ENCODE results near the gene MYCBPAP. TPM values are rescaled to one million over a fixed set of nuclear protein-coding genes. Genes with fewer than 3 reads are reported as not detected.

Gene MYCBPAP
- total and polyA plus RNA-seq, 12 donors, result 0.17 to 1.6 (median 0.59) TPM

DNA sequence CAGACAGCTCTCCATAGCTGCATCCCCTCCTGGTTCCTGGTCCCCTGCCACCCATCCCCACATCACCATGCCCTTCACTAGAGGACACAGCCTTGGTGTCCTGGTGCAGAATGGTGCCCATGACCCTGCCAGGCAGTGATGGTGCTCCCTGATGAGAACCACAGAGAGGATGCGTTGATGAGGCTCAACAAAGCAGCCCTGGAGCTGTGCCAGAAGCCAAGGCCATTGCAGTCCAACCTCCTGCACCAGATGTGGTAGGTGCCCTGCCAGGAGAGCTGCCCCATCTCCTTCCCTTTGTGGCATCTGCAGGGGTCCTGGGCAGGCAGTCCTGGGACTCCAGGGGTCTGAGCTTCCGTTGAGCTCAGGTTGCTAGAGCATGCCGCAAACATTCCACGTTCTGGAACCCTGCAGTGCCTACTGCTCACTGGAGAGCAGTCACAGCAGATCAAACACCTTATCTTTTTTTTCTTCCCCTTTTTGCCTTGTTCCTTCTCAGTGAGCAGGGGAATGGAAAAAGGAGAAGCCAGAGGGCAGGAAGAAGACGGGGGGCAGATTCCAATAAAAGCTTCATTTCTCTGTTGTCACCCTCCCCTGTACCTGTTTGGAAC lies 19.0 kb downstream of the MYCBPAP start:
- ATAC-seq (peak in 1 of 8 donors; percentile 7), DNase-seq (no peak)
- no peak overlapping the region for H3K4me3 ChIP-seq
- H3K27ac ChIP-seq, result no peak overlapping the region
- 62 to 76% methylated on average over 5 of the region's 5 CpGs for WGBS, 2 donors
- no peaks in the 10 kb centered on the region for H3K36me3 ChIP-seq
- no peak for TF ChIP-seq CTCF (IDR thresholded peaks at IDR 0.05)
- intact Hi-C loops (cut with DNase I), result no loop called here
- peaks cover 0 to 4% (median under 1%) of the 10 kb centered on the region in 9 donors for H3K4me1 ChIP-seq
- H3K9me3 ChIP-seq, result no peaks in the 10 kb centered on the region
- peaks cover 0 to 28% (median 17%) of the 10 kb centered on the region in 7 donors for H3K27me3 ChIP-seq

GRCh38 chr17:50527949-50528474 lies 19.8 kb downstream of the MYCBPAP start:
- no peak for ATAC-seq

DNA sequence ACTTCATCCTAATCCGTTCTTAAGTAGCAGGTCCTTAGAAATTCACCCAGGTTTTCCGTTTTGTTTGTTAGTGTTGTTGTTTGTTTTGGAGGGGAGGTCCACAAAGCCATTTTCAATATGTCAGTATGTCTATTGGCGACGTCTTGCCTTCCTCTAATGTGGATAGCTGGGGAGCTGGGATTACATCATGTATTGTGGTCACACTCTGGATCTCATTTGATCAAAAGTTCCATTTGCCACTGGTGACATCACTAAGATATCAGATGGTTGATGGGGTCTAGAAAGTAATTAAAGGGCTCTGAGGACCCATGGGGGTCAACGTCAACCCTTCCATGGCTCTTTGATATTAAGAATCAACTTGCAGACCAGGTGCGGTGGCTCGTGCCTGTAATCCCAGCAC lies 21.6 kb downstream of the MYCBPAP start:
- ATAC-seq (no peak), DNase-seq (no peak)
- intact Hi-C loops (cut with DNase I), result loop anchor here in 2 of 10 donors (5.0 to 10.0 kb wide), 2 partner anchors 45 to 508 kb away; no protein-coding TSS in a partner anchor
- H3K9me3 ChIP-seq, result no peaks in the 10 kb centered on the region
- peaks cover 3 to 30% (median 19%) of the 10 kb centered on the region in 9 donors for H3K4me1 ChIP-seq
- TF ChIP-seq CTCF (IDR thresholded peaks at IDR 0.05), result no peak
- whole genome bisulfite sequencing, 2 donors, result 90 to 91% methylated on average over 7 of the region's 7 CpGs
- H3K36me3 ChIP-seq, result no peaks in the 10 kb centered on the region
- no peak overlapping the region for H3K27ac ChIP-seq
- H3K4me3 ChIP-seq, result no peak overlapping the region
- peaks cover 0 to 43% (median 25%) of the 10 kb centered on the region in 7 donors for H3K27me3 ChIP-seq

More at GRCh38 chr17:50527949-50528474, 19.8 kb downstream of the MYCBPAP start:
- H3K4me1 ChIP-seq, result peaks cover 0 to 11% (median 7%) of the 10 kb centered on the region in 9 donors
- H3K27ac ChIP-seq, result no peak overlapping the region
- no peaks in the 10 kb centered on the region for H3K9me3 ChIP-seq
- WGBS, 2 donors, result 75 to 90% methylated on average over 4 of the region's 4 CpGs
- intact Hi-C loops (cut with DNase I), result no loop called here
- no peak overlapping the region for H3K4me3 ChIP-seq
- peaks cover 0 to 35% (median 24%) of the 10 kb centered on the region in 7 donors for H3K27me3 ChIP-seq
- H3K36me3 ChIP-seq, result no peaks in the 10 kb centered on the region
- no peak for DNase-seq
- TF ChIP-seq CTCF (IDR thresholded peaks at IDR 0.05), result no peak

GRCh38 chr17:50531428-50532025 lies 23.3 kb downstream of the MYCBPAP start:
- Histone ChIP-seq H3K27ac (no peak overlapping the region), H3K4me1 (peaks cover 3 to 33% (median 19%) of the 10 kb centered on the region in 9 donors), H3K27me3 (peaks cover 0 to 45% (median 25%) of the 10 kb centered on the region in 7 donors), H3K4me3 (no peak overlapping the region), H3K36me3 (peaks cover 0 to under 1% (median 0%) of the 10 kb centered on the region in 9 donors), H3K9me3 (no peaks in the 10 kb centered on the region)
- no peak for TF ChIP-seq CTCF (IDR thresholded peaks at IDR 0.05)
- no peak for DNase-seq
- WGBS, 2 donors, result 58 to 62% methylated on average over 6 of the region's 6 CpGs
- intact Hi-C loops (cut with DNase I), result loop anchor here in 2 of 10 donors (5.0 to 10.0 kb wide), 2 partner anchors 47 to 509 kb away; no protein-coding TSS in a partner anchor
- no peak for ATAC-seq
